Activated CD8-positive, alpha-beta memory T cell treated with anti-CD3 and anti-CD28 coated beads, Interleukin-2, amount 50 U/mL, for 1 hour (primary cell): Measurements from ENCODE around the gene SIPA1.
"Not testable (repeated sequence)": the region's sequence is repeated elsewhere in the genome, so short reads cannot be mapped to it uniquely, and the experiment has no call there.

Source experiments
- DNase-seq: peaks from one replicate; pipeline ENCODE4 v3.0.0-alpha.2; 2020; ENCODE audit errors: extremely low read depth

Gene SIPA1

GRCh38 chr11:65623177-65623576, 14.7 kb upstream of the SIPA1 start:
- no peak for DNase-seq

GRCh38 chr11:65623852-65624616, 13.9 kb upstream of the SIPA1 start:
- DNase-seq, result no peak

GRCh38 chr11:65624931-65625627, 12.8 kb upstream of the SIPA1 start:
- DNase-seq, result no peak

- DNase-seq, result no peak
Measured at GRCh38 chr11:65625628-65626342, 12.1 kb upstream of the SIPA1 start.

DNA sequence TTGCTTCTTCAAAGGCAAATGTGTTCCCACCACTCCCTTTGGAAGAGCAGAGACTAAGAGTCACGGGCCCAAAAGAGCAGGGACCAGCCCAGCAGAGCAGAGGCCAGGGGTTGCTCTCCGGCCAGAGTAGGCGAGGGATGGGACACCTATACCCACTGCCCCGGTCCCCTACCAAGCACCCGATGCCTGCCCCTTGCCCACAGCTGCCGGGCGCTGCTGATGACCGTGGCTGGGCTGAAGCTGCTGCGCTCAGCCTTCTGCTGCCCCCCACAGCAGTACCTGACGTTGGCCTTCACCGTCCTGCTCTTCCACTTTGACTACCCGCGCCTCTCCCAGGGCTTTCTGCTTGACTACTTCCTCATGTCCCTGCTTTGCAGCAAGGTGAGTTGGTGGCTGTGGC, 10.7 kb upstream of the SIPA1 start:
- DNase-seq, result no peak

DNA sequence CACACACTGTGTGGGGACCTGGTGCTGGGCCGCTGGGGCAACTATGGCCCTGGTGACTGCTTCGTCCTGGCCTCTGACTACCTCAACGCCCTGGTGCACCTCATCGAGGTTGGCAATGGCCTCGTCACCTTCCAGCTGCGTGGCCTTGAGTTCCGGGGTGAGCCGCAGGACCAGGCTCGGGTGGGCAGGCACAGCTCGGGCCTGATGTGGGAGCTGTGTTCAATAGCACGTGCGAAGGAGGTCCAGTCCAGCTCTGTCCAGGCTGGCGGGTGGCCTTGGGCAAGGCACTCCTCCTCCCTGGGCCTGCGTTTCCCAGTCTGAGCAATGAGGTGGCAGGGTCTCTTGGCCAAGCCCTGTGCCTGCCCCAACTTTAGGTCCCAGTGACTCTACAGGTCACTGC, 8.3 kb upstream of the SIPA1 start:
- no peak for DNase-seq

DNA sequence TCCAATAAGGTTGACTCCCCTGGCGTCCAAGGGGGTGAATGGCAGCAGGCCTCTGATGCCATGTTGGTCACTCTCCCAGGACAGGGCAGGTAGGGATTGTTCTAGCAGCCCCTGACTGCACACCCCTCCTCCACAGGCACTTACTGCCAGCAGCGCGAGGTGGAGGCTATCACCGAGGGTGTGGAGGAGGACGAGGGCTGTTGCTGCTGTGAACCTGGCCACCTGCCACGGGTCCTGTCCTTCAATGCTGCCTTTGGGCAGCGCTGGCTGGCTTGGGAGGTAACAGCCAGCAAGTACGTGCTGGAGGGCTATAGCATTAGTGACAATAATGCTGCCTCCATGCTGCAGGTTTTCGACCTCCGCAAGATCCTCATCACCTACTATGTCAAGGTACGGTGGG, 7.7 kb upstream of the SIPA1 start:
- no peak for DNase-seq

- no peak for DNase-seq
Measured at GRCh38 chr11:65633390-65634108, 4.4 kb upstream of the SIPA1 start.

DNA sequence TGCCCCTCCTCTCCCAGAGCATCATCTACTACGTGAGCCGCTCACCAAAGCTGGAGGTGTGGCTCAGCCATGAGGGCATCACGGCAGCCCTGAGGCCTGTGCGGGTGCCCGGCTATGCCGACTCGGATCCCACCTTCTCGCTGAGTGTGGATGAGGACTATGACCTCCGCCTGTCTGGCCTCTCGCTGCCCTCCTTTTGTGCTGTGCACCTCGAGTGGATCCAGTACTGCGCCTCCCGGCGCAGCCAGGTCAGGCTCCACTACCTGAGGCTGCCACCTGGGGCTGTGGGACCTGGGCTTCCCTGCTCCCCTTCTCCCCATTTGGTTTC, 3.8 kb upstream of the SIPA1 start:
- no peak for DNase-seq

DNA sequence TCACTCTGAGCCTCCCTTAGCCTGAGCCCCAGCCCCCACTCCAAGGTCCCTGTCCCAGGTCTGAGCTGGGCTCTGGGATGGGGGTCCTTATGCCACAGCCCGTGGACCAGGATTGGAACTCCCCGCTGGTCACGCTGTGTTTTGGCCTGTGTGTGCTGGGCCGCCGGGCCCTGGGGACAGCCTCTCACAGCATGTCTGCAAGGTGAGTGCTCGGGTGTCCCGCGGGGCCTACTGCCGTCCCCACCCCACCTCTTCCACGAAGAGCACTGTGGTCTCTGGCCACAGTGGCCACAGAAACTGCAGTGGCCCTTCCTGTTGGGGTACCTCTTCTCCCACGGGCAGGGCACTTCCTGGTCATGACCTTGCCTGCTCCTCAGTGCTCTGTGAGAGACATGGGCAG, 3.5 kb upstream of the SIPA1 start:
- no peak for DNase-seq

GRCh38 chr11:65634905-65635731, 2.8 kb upstream of the SIPA1 start:
- no peak for DNase-seq

GRCh38 chr11:65636108-65637031, 1.5 kb upstream of the SIPA1 start:
- no peak for DNase-seq

DNA sequence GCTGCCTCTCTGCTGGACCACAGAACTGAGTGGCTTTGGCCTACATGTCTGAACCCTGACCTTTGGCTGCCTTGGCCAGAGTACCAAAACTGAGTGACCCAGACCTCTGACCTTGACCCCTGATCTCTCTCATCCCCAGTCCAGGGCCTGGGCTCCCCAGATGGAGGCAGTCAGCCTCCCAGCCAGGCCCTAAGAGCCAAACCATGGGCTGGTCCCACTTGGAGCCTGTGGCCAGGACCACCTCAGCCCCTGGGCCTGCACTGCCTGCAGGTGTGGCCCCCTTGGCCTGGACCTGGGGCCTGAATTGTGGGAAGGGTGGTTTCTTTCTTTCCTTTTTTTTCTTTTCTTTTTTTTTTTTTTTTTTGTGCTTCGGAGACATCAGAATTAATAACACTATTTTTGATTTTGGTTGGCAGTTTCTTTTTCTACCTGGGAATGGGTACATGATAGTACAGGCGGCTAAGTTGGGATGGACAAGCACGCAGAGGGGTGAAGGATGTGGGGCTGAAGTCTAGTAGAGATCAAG, 806 bp upstream of the SIPA1 start:
- DNase-seq, result no peak

DNA sequence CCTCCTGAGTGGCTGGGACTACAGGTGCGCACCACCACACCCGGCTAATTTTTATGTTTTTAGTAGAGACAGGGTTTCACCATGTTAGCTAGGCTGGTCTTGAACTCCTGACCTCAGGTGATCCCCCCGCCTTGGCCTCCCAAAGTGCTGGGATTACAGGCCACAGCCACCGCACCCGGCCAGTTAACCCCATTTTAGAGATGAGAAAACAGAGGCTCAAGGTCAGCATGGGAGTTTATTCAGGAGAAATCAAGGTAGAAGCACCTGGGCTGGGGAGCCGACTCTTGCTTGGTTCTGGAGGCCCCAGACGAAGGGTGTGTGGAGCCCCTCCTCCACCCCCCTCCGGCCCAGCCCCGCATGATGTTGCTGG, 1.3 kb downstream of the SIPA1 start:
- not testable (repeated sequence) for DNase-seq

DNA sequence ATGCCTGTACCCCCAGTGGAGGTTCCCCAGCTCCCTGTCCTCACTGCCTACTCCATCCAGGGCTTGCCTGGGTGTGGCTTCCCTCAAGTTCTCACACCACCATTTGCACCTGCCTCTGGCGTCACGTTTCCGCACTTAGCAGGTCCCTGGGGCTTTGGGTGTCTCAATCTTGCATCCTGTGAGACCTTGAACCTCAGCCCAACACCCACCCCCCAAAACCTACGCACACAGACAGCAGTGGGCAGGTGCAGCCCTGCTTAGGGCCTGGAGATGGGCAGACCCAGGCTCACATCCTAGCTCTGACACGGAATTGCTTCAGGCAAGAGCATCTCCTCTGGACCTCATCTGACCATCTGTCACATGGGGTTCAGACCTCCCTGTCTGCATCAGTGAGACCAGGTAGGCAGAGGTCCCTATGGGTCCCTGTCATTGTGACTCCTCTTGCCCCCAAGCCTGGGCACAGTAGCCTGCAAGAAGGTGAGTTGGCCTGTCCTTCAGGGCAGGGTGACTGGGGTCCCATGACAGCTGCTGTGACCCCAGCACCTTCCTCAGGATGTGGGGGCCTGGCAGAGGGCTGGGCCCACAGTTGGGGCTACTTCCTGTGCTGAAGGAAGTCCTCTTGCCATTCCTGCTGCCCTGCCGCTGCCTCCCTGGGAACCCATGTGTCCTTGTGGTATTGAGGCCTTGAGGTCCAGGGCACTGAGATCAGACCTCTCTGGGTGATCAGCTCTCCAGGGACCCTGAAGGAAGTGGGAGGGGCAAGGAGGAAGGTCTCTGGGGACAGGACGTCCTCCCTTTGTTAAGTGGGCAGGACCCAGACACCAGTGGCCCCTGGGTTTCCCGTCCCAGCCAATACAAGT, 2.0 kb downstream of the SIPA1 start:
- peak; percentile 81 for DNase-seq

DNA sequence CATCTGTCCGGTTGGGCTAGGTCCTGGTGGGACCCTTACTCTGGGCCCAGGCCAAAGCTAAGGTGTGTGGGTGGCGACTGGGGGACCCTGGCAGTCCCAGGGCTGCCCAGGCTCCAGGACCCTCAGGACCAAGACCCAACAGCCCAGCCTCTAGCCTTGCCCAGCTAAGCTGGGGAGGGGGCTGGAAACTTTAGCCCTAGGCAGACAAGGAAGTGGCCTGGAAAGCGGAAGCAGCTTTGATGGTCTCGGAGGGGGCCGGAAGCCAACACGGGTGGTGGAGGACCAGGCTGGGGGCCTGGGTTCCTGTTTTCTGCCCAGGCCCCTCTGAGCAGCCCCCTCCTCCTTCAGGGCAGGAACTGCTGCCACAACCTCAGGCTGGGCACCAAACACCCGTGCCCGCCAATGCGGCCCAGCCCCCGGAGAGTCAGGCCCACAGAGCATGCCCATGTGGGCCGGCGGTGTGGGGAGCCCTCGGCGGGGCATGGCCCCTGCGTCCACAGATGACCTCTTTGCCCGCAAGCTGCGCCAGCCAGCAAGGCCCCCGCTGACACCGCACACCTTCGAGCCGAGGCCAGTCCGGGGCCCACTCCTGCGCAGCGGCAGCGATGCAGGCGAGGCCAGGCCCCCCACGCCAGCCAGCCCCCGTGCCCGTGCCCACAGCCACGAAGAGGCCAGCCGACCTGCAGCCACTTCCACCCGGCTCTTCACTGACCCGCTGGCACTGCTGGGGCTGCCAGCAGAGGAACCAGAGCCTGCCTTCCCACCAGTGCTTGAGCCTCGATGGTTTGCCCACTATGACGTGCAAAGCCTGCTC, 2.8 kb downstream of the SIPA1 start:
- no peak for DNase-seq

GRCh38 chr11:65641297-65642013, 3.6 kb downstream of the SIPA1 start:
- no peak for DNase-seq
